NCI-H510A (cell line): ENCODE measurements around the gene FER1L5.

Source experiments
- DNase-seq: peaks from one replicate; lab custom pipeline; 2025; lab: John Stamatoyannopoulos, UW

The FER1L5 gene

GRCh38 chr2:96698221-96698861, 55.8 kb downstream of the FER1L5 start:
- DNase-seq = no peak

- no peak for DNase-seq
Measured at GRCh38 chr2:96699021-96699420, 56.5 kb downstream of the FER1L5 start.

GRCh38 chr2:96699621-96700020, 57.1 kb downstream of the FER1L5 start:
- no peak for DNase-seq

- no peak for DNase-seq
Measured at GRCh38 chr2:96700086-96700485, 57.5 kb downstream of the FER1L5 start.

GRCh38 chr2:96701636-96702035, 59.1 kb downstream of the FER1L5 start:
- no peak for DNase-seq

- DNase-seq = no peak
Measured at GRCh38 chr2:96702098-96702785, 59.7 kb downstream of the FER1L5 start.

GRCh38 chr2:96703021-96703751, 60.6 kb downstream of the FER1L5 start:
- DNase-seq = no peak

GRCh38 chr2:96710985-96711384, 68.4 kb downstream of the FER1L5 start:
- no peak for DNase-seq

GRCh38 chr2:96715658-96716057, 73.1 kb downstream of the FER1L5 start:
- DNase-seq = no peak

GRCh38 chr2:96716388-96716787, 73.8 kb downstream of the FER1L5 start:
- no peak for DNase-seq

- DNase-seq = no peak
Measured at GRCh38 chr2:96726131-96726530, 83.6 kb downstream of the FER1L5 start.

- no peak for DNase-seq
Measured at GRCh38 chr2:96727431-96727830, 84.9 kb downstream of the FER1L5 start.

GRCh38 chr2:96729748-96730147, 87.2 kb downstream of the FER1L5 start:
- DNase-seq = no peak

GRCh38 chr2:96730212-96730611, 87.6 kb downstream of the FER1L5 start:
- no peak for DNase-seq

- no peak for DNase-seq
Measured at GRCh38 chr2:96733931-96734330, 91.4 kb downstream of the FER1L5 start.

- DNase-seq = no peak
Measured at GRCh38 chr2:96734880-96735583, 92.5 kb downstream of the FER1L5 start.

GRCh38 chr2:96737251-96737650, 94.7 kb downstream of the FER1L5 start:
- DNase-seq = no peak

GRCh38 chr2:96737831-96738230, 95.3 kb downstream of the FER1L5 start:
- no peak for DNase-seq

- no peak for DNase-seq
Measured at GRCh38 chr2:96739076-96739632, 96.6 kb downstream of the FER1L5 start.

- peak; percentile 97 for DNase-seq
Measured at GRCh38 chr2:96739633-96740428, 97.3 kb downstream of the FER1L5 start, which contains the start of gene LMAN2L. Gene LMAN2L (minus strand): TSS chr2:96740064. CDS start chr2:96740040, 24 bp downstream.

GRCh38 chr2:96747061-96747617, 104.6 kb downstream of the FER1L5 start:
- no peak for DNase-seq
